TTC549 (cell line): Measurements from ENCODE around the gene MBP.

Experiments used
- FAIRE-seq: peaks from 2 replicates; lab custom pipeline; 2012; peaks lifted over from hg19 to GRCh38; lab: Jason Lieb, UNC

Gene MBP

GRCh38 chr18:76941284-76941683 lies 191.3 kb downstream of the MBP start:
- no peak for FAIRE-seq

GRCh38 chr18:76938619-76939018 lies 194.0 kb downstream of the MBP start:
- no peak for FAIRE-seq

GRCh38 chr18:76937597-76937996 lies 195.0 kb downstream of the MBP start:
- no peak for FAIRE-seq

- no peak for FAIRE-seq
Measured at GRCh38 chr18:76936877-76937276, 195.7 kb downstream of the MBP start.

GRCh38 chr18:76935722-76936337 lies 196.8 kb downstream of the MBP start:
- FAIRE-seq: no peak

- no peak for FAIRE-seq
Measured at GRCh38 chr18:76932026-76932819, 200.4 kb downstream of the MBP start.

GRCh38 chr18:76931171-76931570 lies 201.4 kb downstream of the MBP start:
- FAIRE-seq: no peak
